Heart left ventricle (tissue), 16 donors: Measurements from ENCODE around the gene HPF1. TPM values are rescaled to one million over a fixed set of nuclear protein-coding genes. Genes with fewer than 3 reads are reported as not detected.
"Not testable (repeated sequence)": the region's sequence is repeated elsewhere in the genome, so short reads cannot be mapped to it uniquely, and the experiment has no call there.

Experiments used
- ATAC-seq, 4 donors: fragments of 200-7000 bp; cut with Tn5 transposase; one replicate each; pipeline ENCODE4 v1.9.1; 2020 to 2022; ENCODE audit warnings: moderate library complexity in 4 of 4, mild to moderate bottlenecking in 3 of 4, moderate number of reproducible peaks in 1 of 4
- DNase-seq, 5 donors: peaks; one replicate each; pipeline ENCODE4 v3.0.0-alpha.2; 2020
- H3K27ac ChIP-seq, 12 donors: fragments of 200-600 bp; sonication (generic) in 4 of 12; one replicate each; pipeline versions ENCODE4 v1.5.0 to v1.8.0; 2016 to 2022; ENCODE audit warnings: mild to moderate bottlenecking in 2 of 12
- H3K27me3 ChIP-seq, 9 donors: fragments of 200-600 bp; sonication (generic) in 2 of 9; one replicate each; pipeline versions ENCODE4 v1.5.1 to v1.8.0; 2016 to 2022; ENCODE audit warnings: mild to moderate bottlenecking in 3 of 9
- H3K36me3 ChIP-seq, 9 donors: fragments of 200-600 bp; sonication (generic) in 2 of 9; one replicate each; pipeline versions ENCODE4 v1.5.0 to v1.8.0; 2018 to 2022; ENCODE audit warnings: mild to moderate bottlenecking in 2 of 9
- H3K4me1 ChIP-seq, 12 donors: fragments of 200-600 bp; sonication (generic) in 4 of 12; one replicate each; pipeline versions ENCODE4 v1.5.0 to v1.8.0; 2016 to 2022; ENCODE audit warnings: mild to moderate bottlenecking in 3 of 12
- H3K4me3 ChIP-seq, 12 donors: fragments of 200-600 bp; sonication (generic) in 4 of 12; one replicate each; pipeline versions ENCODE4 v1.5.0 to v1.8.0; 2017 to 2022; ENCODE audit warnings: mild to moderate bottlenecking in 9 of 12, moderate library complexity in 4 of 12
- H3K9me3 ChIP-seq, 12 donors: fragments of 200-600 bp; sonication (generic) in 4 of 12; one replicate each; pipeline versions ENCODE4 v1.5.0 to v1.8.0; 2016 to 2022; ENCODE audit warnings: mild to moderate bottlenecking in 1 of 12
- CTCF ChIP-seq, 12 donors: fragments of 200-600 bp; sonication (generic) in 4 of 12; IDR thresholded peaks; one replicate each; pipeline versions ENCODE4 v1.5.0 to v1.8.0; 2018 to 2022; ENCODE audit warnings: antibody characterized with exemption in 12 of 12, mild to moderate bottlenecking in 5 of 12
- POLR2A ChIP-seq, 2 donors: fragments of 450-650 bp; IDR thresholded peaks; one replicate each; pipeline ENCODE4 v1.6.1; 2017; ENCODE audit warnings: antibody characterized with exemption in 2 of 2, mild to moderate bottlenecking in 2 of 2, moderate library complexity in 2 of 2
- WGBS, 4 donors: extraction: QIAGEN DNeasy Blood & Tissue Kit in 2 of 4; methylation state at CpG; one replicate each; pipeline versions ENCODE4 v1.1.5 to v1.1.7; 2013 to 2018; 5-methylcytosine and 5-hydroxymethylcytosine counted together
- intact Hi-C, 10 donors: fragments of 100-400 bp; cut with DNase I; formaldehyde crosslinking; loops; one replicate each; pipeline versions ENCODE4 v1.11.1 to v1.14.2; 2022
- polyA plus RNA-seq, 2 donors: library from polyadenylated mRNA; stranded (reverse); fragments of 200-250 nt; gene quantifications; one replicate each; pipeline ENCODE4 v1.2.3, GENCODE V29; 2013
- total RNA-seq, 9 donors: library from RNA; depleted of rRNA in 2 of 9; stranded (reverse); fragments of >200 nt in 2 of 9; fragmentation: NEBNext Ultra II Directional in 3 of 9; extraction: Animal tissue kit (Norgen Biotek cat#: 25700) in 3 of 9; gene quantifications; one replicate each; pipeline versions ENCODE4 v1.1.0 to v1.2.4, GENCODE V29; 2016 to 2023
- donor health status: ischemic (EF 13 %, LVEDD 7.1; RV severe dilation, severe dysfunction).
- donor health status: healthy with polysubstance abuse.
- donor health status: DM: no; HTN: yes; CAD: no.
- donor health status: DM: no; HTN: no; CAD: no.
- donor health status: ischemic (EF 25% LVEDD 6.9; RV normal size, moderate dysfunction).
- donor health status: ischemic (EF 25% LVEDD 5.7; RV mildly dilated, moderate dysfunction).
- donor health status: healthy.
- donor health status: DM: yes; HTN: yes; CAD: no.
- donor health status: ischemic (EF 35%, LVEDD 5.7; RV mildly dilated, moderate dysfunction).
- donor health status: nonischemic (EF 11% LVEDD 7.7; RV severe dilation, severe dysfunction).
- donor health status: DM: yes; HTN: yes; CAD: no.
- donor health status: PGD.
- donor health status: ischemic (EF 29% LVEDD 5.4; RV normal size, mild dysfunction).
- donor health status: nonischemic (EF 23%, LVEDD 6.1; RV moderate dilation, normal function).

Gene HPF1
- total and polyA plus RNA-seq, 11 donors, result 15.7 to 38.3 (median 20.5) TPM

GRCh38 chr4:169791062-169791461 lies 33.3 kb upstream of the HPF1 start:
- ATAC-seq (no peak), DNase-seq (no peak)
- no peaks in the 10 kb centered on the region for H3K36me3 ChIP-seq
- TF ChIP-seq CTCF (IDR thresholded peaks at IDR 0.05), result no peak
- TF ChIP-seq POLR2A (IDR thresholded peaks at IDR 0.05), result no peak
- no peaks in the 10 kb centered on the region for H3K9me3 ChIP-seq
- H3K27ac ChIP-seq, result no peak overlapping the region
- WGBS, 4 donors, result 58 to 72% (median 65%) methylated on average over 2 of the region's 2 CpGs
- no peak overlapping the region for H3K4me3 ChIP-seq
- H3K27me3 ChIP-seq, result peaks cover 0 to 45% (median 10%) of the 10 kb centered on the region in 9 donors
- intact Hi-C loops, result no loop called here
- peaks cover 0 to 8% (median 0%) of the 10 kb centered on the region in 12 donors for H3K4me1 ChIP-seq

GRCh38 chr4:169774466-169775445 lies 17.0 kb upstream of the HPF1 start:
- Histone ChIP-seq H3K36me3 (no peaks in the 10 kb centered on the region), H3K4me3 (peak overlapping the region in 10 of 12 donors; percentile 20 to 45 (median 25)), H3K9me3 (peaks cover 0 to 3% (median 0%) of the 10 kb centered on the region in 12 donors), H3K4me1 (peaks cover 0 to 9% (median 0%) of the 10 kb centered on the region in 12 donors), H3K27me3 (peaks cover 0 to 20% (median 9%) of the 10 kb centered on the region in 9 donors), H3K27ac (no peak overlapping the region)
- 20 to 34% (median 22%) methylated on average over 47 to 58 of the region's 58 CpGs for WGBS, 4 donors
- ATAC-seq (peak in 2 of 4 donors; percentile 36 to 53), DNase-seq (peak in 1 of 5 donors; percentile 68)
- no peak for TF ChIP-seq POLR2A (IDR thresholded peaks at IDR 0.05)
- TF ChIP-seq CTCF (IDR thresholded peaks at IDR 0.05), result peak in 9 of 12 donors; percentile 6 to 41 (median 23)
- intact Hi-C loops, result no loop called here

- ATAC-seq (no peak), DNase-seq (no peak)
- Histone ChIP-seq H3K27ac (no peak overlapping the region), H3K27me3 (peaks cover 0 to 20% (median 9%) of the 10 kb centered on the region in 9 donors), H3K4me3 (no peak overlapping the region), H3K9me3 (peaks cover 0 to 7% (median 0%) of the 10 kb centered on the region in 12 donors), H3K36me3 (no peaks in the 10 kb centered on the region), H3K4me1 (peaks cover 0 to 9% (median 0%) of the 10 kb centered on the region in 12 donors)
- TF ChIP-seq POLR2A (IDR thresholded peaks at IDR 0.05) (no peak), CTCF (IDR thresholded peaks at IDR 0.05) (no peak)
- intact Hi-C loops, result no loop called here
- WGBS, 4 donors, result 84 to 89% (median 87%) methylated on average over 7 of the region's 7 CpGs
Measured at GRCh38 chr4:169773889-169774288, 16.1 kb upstream of the HPF1 start.

GRCh38 chr4:169771556-169772080 lies 13.9 kb upstream of the HPF1 start:
- intact Hi-C loops, ATAC-seq, H3K9me3 ChIP-seq, H3K4me3 ChIP-seq, DNase-seq, H3K36me3 ChIP-seq, H3K4me1 ChIP-seq: not testable (repeated sequence)
- 89 to 93% (median 92%) methylated on average over 11 of the region's 11 CpGs for WGBS, 4 donors
- peaks cover 0 to 20% (median 9%) of the 10 kb centered on the region in 9 donors for H3K27me3 ChIP-seq
- peak overlapping the region in 2 of 12 donors; percentile 25 to 34 for H3K27ac ChIP-seq
